Measurements from ENCODE around the gene CEL. TPM values are rescaled to one million over a fixed set of nuclear protein-coding genes. Genes with fewer than 3 reads are reported as not detected.

The CEL gene
- polyA plus RNA-seq, 3 donors, result 1.5 to 9,324 (median 2.5) TPM

DNA sequence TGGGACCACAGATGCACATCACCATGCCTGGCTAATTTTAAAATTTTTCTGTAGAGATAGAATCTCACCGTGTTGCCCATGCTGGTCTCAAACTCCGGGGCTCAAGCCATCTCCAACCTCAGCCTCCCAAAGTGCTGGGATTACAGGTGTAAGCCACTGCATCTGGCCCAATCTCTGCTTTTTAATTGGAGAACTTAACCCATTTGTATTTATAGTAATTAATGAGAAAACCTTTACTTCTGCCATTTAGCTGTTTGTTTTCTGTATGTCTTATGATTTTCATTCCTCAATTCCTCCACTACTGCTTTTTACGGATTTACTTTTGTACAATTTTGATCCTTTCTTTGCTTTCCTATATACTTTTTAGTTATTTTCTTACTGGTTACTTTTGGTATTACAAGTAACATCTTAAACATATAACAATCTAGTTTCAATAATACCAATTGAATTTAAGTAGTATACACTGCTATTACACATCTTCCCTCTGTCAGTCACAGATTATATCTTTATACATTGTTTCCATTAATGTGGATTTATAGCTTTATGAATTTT is 33.1 kb downstream of the CEL start:
- no peak overlapping the region for H3K27ac ChIP-seq (ENCODE audit: low read depth, low read length)
- WGBS, 3 donors, result 95 to 98% (median 98%) methylated on average over 3 of the region's 3 CpGs

DNA sequence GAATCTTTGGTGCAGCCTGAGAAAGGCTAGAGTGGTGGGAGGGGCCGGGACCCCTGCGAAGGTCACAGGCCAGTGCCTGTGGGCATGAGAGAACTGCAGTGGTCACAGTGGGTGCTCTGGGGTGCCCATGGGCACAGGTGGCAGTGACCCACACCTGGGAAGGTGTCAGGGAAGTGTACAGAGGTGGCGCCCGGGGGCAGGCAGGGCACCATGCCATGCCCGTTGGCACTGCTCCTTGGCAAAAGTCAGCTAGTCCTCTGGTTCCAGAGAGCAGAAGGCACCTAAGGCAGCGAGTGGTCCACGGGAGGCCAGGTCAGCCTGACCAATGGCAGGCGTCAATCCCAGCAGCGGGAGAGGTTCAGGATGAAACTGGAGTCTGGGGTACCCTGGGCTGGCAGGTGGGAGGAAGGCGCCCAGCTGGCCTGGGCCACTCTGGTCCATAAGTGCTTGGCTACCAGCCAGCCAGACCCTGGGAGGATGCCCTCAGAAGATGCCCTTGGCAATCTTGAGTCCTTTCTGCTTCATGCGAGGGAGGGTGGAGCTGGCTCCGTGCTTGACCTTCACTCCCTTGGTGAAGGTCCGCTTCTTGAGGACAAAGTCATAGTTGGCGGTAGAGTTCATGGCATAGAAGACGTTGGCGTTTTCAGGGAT is 36.4 kb downstream of the CEL start:
- 90 to 95% (median 92%) methylated on average over 16 of the region's 16 CpGs for WGBS, 3 donors
- H3K27ac ChIP-seq (ENCODE audit: low read depth, low read length), result no peak overlapping the region

DNA sequence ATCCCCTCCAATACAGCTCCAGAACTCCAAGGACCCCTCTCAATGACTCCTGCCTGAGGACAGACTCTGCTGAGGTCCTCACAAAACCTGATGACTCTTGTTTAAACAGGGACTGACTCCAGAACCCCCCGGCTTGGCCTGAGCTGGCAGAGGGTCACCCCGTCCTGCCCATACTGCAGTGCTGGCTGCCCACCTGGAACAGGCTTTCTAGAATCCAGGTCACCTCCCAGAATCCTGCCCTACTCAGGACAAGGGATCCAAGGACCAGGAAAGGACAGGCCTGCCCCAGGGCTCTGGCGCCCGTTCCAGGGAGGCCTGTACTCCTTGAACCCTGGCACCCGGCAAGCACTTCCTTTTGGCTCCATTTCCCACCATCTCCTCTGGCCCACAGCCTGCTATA is 37.1 kb downstream of the CEL start:
- H3K27ac ChIP-seq (ENCODE audit: low read depth, low read length), result no peak overlapping the region
- 90 to 92% (median 92%) methylated on average over 5 of the region's 5 CpGs for WGBS, 3 donors

DNA sequence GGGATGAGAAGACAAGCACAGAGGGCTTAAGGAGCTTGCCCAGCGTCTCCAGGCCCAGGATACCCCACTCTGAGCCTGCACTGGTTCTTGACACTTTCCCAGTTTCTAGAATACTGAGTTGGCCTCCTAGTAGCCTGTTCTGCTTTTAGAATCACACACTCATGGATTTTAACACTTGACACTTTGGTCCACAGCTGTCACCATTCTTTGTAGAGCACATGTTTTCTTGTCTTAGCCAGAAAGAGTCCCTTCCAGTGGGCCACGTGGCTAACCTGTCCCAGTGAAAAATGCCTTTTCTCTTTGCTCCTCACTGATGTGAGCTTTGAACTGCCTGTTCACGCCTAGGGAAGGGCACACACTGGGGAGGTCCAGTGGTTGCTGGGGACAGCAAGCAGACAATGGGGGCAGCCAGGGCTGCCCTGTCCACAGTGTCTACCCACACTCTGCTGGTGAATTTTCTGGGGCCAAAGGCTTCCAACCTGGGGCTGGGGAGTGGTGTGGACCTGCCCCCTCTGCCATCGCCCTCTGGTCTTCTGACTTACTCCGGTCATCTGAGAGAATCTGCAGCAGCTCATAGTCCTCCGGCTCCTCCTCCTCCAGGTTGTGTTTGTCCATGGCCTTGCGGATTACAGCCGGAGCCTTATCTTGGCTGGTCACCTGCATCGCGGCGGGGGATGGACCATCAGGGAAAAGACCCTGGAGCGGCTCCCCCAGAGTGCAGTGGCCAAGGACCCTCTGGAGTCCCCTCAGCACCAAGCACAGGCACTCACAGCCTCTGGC is 38.1 kb downstream of the CEL start:
- H3K27ac ChIP-seq (ENCODE audit: low read depth, low read length), result no peak overlapping the region
- 90 to 95% (median 95%) methylated on average over 12 of the region's 12 CpGs for WGBS, 3 donors

DNA sequence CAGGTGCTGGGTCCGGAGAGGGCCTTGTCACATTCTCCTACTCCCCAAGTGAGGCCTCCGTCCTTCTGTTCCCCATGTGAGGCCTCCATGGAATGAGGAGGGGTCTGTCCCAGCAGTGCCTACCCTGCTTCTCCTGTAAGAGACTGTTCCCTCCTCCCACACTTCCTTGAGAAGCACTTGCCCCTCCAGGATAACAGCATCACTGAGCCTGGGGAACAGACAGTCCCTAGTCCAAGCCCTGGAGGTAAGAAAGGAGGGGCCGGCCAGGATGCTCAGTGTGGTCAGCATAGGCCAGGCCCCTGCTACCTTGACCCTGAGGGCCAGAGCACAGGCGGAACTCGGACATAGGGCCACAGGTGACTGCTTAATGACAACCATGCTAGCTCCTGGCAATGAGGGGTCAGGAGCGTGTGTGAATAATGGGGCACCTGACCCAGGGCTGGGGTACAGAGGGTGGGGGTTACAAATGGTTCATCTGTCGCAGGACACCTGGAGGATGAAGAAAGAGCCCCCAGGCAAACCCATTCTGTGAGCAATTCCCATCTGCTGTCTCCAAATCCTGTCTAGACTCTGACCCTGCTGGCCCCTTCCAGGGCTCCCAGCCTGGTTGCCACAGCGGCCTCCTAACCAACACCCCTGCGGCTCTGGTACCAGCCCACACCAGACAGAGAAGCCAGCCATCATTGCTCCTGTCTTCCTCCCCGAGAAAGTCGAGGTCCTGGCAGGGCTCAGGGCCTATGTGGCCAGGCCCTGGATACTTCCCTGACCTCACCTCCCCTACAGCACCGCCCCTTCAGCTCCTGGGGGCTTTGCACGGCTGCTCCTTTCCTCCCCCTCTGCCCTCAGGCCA is 39.0 kb downstream of the CEL start:
- no peak overlapping the region for H3K27ac ChIP-seq (ENCODE audit: low read depth, low read length)
- 87 to 93% (median 88%) methylated on average over 13 of the region's 13 CpGs for WGBS, 3 donors

DNA sequence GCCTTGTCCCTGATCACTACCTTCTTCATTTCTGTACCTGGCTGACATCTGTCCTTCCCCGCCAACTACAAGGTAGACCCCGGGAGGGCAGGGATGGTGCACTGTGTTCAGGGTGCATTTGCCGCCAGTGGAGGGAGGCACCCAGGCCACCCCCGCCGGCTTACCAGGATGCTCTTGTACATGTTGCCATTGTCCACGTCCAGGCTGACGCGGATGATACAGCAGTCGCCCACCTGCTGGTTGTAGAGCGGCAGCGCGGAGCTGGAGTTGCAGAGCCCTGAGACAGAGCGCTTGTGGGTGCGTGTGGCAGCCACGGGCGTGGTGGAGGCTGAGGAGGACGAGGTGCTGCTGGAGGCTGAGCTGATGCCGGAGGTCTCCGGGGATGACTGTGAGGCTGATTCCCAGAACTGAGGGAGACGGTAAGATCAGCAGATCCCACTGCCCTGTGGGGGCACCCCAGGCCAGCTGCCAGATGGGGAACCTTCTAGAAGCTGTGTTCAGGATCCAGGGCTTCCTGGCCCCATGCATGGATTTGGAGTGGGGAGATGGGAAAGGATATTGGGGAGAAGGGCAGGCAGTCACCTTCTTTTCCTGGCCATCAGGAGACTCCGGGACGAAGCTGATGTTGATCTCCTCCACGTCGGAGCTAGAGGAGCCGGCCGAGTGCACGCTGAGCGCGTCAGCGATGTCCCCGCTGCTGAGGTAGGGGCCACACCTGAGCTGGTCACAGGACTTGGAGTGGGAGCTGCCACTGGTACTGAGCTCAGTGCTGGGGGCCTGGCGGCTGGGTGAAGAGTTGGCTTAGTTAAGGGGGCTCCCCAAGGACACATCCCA is 39.8 kb downstream of the CEL start:
- no peak overlapping the region for H3K27ac ChIP-seq (ENCODE audit: low read depth, low read length)
- WGBS, 3 donors, result 94 to 96% (median 96%) methylated on average over 32 of the region's 32 CpGs

DNA sequence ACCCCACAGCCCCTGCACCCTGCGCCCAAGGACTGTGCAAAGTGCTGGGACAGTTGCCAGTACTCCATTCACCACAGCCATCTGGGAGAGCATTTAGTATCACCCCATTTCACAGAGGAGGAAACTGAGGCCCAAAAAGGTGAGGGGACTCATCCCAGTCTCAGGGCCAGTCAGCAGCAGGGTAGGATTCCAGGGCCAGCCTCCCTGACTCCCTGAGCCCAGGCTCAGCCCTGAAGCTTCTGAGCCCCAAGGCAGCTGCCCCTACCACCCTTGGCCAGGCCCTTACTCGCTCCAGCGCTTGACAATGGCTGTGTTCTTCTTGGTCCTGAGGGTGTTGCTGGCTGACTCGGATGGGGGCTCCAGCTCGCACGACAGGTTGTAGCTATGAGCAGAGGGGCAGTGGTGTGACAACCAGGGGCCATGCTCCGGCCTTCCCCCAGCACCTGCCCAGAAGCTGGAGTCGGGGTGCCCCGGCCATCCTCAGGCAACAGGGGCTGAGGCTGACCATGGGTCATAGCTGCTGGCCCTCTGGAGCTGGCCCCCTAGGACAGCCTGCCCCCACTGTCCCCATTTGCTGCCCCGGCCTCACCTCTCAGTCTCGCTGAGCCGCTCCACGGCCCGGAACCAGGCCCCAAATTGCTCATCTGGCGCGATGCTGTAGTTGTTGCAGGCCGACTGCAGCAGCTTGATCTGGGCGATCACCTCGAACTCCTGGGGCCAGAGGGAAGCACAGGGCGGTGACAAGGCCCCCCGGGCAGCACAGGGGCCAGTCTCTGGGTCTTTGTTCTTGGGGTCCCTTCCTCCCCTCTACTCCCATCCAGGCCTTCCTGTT is 40.6 kb downstream of the CEL start:
- WGBS, 3 donors, result 94 to 95% (median 95%) methylated on average over 21 of the region's 21 CpGs
- no peak overlapping the region for H3K27ac ChIP-seq (ENCODE audit: low read depth, low read length)

DNA sequence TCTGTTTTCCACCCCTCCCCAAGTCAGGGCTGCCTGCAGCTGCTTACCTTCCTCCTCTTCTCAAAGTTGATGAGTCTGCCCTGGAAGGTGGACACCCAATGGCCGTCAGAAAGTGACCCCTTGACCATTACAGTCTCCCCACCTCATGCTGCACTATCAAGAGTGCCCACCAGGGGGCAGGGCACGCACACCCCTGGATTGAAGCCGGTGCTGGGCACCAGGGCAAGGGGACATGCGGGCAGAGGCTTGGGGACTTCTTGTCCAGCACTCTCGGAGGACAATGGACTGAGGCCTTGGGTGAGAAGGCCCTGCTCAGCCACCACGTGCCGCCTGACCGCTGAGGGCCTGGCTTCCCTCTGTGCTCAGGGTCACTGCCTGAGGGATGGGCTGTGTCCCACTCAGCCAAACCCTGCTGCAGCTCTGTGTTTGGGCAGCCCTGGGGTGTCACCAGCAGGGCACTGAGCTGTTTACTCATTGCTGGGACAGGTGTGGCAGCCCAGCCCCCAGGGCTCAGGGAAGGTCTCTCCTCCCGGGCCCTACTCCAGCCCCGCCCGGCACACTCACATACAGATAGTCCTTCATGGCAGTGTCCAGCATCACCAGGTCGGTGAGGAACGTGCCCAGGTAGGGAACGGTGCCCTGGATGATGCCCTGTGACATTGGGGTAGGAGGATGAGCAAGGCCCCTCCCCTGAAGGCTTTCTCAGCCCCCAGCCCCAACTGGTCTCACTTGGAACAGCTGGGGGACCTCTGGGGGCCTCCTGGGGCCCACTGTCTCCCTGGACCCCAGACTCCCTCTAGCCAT is 41.6 kb downstream of the CEL start:
- WGBS, 3 donors, result 49 to 57% (median 52%) methylated on average over 14 of the region's 14 CpGs

DNA sequence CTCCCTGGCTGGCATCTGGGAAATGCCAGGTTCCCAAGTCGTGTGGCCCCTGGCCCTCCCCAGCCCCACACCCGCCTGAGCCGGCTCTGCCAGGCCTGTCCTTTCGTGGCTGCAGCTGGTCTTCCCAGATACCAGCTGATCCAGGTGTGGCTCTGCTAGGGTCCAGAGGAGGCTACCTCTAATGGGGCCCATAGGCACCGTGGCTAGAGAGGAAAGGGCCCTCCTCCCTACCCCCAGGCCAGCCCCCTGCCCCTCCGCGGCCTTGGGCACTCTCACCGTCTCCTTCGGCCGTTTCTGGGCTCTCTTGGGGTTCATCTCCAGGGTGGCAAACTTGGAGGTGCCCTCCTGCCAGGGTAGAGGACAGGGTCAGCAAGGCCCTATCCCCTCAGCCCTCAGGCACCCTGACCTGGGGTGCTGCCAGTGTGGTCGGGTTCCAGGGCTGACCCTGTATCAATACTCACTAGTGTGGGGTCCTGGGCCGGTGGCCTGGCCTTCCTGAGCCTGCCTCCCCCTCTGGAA is 42.3 kb downstream of the CEL start:
- WGBS, 3 donors, result 83 to 87% (median 83%) methylated on average over 12 of the region's 12 CpGs
- no peak overlapping the region for H3K27ac ChIP-seq (ENCODE audit: low read depth, low read length)

More for the DNA sequence above, 41.6 kb downstream of the CEL start:
- no peak overlapping the region for H3K27ac ChIP-seq (ENCODE audit: low read depth, low read length)

DNA sequence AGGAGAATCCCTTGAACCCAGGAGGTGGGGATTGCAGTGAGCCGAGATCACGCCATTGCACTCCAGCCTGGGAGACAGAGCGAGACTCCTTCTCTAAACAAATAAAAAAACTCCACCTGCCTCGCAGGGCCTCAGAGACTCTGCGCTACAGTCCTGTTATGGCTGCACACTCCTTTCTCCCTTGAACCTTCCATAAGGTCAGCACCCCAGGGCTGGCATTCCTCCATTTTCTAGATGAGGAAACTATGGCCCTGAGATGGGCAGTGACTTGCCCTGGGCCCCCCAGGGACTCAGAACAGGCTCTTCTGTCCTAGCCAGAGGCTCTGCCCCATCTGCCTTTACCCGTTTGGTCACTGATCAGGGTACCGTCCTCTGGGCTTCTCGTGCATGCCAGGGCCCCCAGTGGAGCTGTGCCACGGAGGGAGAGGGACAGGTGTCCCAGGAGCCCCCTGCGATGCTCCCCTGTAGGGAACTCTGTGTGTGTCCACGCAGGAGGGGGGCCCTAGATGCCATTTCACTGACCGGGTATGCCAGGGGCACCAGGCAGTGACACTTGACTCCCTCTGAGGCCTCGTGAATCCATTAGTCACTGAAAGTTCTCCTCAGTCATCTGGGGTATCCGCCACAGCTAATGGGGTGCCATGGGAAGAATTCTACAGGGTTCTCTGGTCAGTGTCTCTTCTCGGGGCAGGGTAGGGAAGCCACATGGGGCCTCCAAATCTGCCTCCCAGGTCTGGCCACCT is 43.1 kb downstream of the CEL start:
- no peak overlapping the region for H3K27ac ChIP-seq (ENCODE audit: low read depth, low read length)
- 85 to 89% (median 89%) methylated on average over 15 of the region's 15 CpGs for WGBS, 3 donors

DNA sequence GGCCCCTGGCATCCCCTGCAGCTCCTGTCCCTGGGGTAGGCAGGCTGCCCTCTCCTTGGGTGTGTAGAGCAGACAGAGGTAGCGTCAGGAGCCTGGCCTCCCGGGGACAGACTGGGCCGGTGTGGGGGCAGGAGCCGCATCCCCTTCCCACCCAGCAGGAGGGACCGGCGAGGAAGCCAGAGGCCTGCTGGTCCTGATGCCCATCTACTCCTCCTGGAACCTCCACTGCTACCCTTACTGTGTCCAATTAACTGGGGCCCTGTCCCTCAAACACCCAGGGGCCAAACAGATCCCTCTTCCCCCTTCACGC is 43.6 kb downstream of the CEL start:
- WGBS, 3 donors, result 86 to 94% (median 93%) methylated on average over 6 to 7 of the region's 7 CpGs
- no peak overlapping the region for H3K27ac ChIP-seq (ENCODE audit: low read depth, low read length)

DNA sequence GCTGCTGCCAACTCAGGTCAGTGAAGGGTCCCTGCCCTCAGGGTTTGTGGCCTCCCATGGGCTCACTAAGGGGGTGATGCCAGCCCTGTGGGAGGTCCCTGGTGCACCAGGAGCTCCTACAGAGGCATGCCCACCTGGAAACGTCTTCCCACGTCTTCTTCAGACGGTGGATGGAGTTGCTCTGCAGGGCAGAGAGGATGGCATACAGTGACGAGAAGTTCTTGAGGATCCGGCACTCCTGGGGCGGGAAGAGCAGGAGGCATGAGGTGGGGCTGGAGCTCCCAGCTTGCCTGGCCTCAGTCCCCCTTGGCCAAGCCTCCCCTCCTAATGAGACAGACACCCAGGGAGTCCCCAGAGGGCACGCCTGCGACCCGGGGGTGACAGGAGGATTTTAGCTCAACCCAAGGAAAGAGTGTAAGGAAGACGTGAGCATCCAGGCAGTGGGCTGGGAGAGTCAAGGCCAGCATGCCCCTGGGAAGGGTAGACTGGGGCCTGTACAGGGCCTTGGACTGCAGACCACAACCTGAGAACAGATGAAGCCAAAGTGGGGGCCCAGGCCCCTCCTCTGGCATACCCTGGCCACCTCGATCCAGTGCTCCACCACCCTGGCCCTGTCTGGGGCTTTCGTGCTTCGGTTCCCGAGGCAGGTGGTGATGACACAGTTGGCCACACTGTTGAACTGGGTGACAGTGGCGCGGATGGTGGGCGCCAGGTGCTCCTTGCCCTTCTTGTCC is 44.9 kb downstream of the CEL start:
- WGBS, 3 donors, result 92 to 97% (median 93%) methylated on average over 17 of the region's 17 CpGs
- H3K27ac ChIP-seq (ENCODE audit: low read depth, low read length), result no peak overlapping the region

DNA sequence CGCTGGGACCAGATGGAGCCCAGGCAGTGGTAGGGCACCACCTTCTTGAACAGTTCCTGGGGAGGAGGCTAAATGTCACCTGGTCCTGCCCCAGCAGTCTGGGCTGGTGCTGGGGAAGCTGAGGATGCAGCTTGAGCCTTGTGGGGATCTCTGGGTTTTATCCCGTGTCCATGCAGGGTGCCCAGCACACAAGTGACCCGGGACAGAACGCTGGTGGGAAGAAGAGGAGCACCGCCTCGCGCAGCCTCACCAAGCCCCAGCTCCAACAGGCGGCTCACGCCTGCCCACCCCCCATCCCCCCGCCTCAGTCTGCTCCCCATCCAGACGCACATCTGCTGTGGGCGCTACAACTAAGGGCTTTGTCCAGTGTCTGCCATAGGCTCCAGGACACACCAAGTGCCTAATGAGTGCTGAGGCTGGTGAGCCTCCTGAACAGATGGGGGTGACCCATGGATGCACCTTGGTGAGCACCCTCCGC is 45.5 kb downstream of the CEL start:
- 90 to 98% (median 94%) methylated on average over 11 to 13 of the region's 13 CpGs for WGBS, 3 donors
- H3K27ac ChIP-seq (ENCODE audit: low read depth, low read length), result no peak overlapping the region

DNA sequence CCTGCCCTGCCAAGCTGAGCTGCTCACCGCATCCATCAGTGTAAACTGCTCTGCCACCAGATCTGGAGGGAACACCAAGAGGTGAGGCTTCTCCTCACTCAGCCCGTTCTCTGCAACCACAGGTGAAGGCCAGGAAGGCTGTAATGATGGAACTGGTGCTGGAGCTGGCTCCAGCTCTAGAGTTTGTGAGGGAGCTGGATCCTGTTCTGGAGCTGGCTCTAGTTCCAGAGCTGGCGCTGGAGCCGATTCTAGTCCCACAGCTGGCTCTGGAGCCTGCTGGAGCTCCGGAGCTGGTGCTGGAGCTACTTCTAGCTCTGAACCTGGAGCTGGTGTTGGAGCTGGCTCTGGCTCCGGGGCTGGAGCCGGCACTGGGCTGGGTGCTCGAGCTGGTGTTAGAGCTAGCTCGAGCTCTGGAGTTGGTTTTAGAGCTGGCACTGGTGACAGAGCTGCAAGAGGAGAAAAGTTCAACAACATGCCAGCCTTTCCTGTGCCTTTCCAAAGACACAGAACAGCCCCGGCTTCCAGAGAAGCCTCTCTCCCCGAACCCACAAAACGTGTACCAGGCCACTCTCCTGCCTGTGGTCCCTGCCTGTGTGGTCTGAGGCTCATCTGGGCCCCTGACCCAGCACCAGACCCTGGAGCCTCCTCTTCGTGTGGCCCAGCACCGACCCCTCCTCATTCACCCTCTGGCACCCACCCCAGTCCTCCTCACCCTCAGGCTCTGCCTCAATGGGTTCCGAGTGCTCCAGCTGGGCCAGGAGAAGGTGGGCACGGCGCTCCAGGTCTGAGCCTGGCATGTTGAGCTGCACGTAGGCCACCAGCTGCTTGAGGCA is 46.4 kb downstream of the CEL start:
- WGBS, 3 donors, result 93 to 96% (median 93%) methylated on average over 18 of the region's 18 CpGs
- no peak overlapping the region for H3K27ac ChIP-seq (ENCODE audit: low read depth, low read length)

Measured in adipose tissue (tissue), 3 donors.